ENCODE measurements around the gene PTPRD. TPM values are rescaled to one million over a fixed set of nuclear protein-coding genes. Genes with fewer than 3 reads are reported as not detected.

The PTPRD gene
- total RNA-seq, 1 experiment from 2014 or later: 69.6 TPM

GRCh38 chr9:10523164-10523563, 89.6 kb downstream of the PTPRD start:
- DNase-seq (ENCODE audit: low spot score): no peak
- Mint-ChIP-seq H3K27me3 (ENCODE audit: low read depth) (no peaks in the 10 kb centered on the region), H3K4me3 (no peak overlapping the region), H3K4me1 (no peaks in the 10 kb centered on the region), H3K27ac (no peak overlapping the region), H3K9me3 (0 out of 2 replicates have a peak, but pooled peaks cover 4% of the 10 kb centered on the region), H3K36me3 (no peaks in the 10 kb centered on the region)
- CTCF ChIA-PET: no interaction called here
- no peak for ATAC-seq
- TF ChIP-seq, protein P1, sequence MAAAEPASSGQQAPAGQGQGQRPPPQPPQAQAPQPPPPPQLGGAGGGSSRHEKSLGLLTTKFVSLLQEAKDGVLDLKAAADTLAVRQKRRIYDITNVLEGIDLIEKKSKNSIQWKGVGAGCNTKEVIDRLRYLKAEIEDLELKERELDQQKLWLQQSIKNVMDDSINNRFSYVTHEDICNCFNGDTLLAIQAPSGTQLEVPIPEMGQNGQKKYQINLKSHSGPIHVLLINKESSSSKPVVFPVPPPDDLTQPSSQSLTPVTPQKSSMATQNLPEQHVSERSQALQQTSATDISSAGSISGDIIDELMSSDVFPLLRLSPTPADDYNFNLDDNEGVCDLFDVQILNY (CRISPR knock-in tag; IDR thresholded peaks at IDR 0.05): no peak
- no peak for TF ChIP-seq IRF2 (CRISPR knock-in tag; IDR thresholded peaks at IDR 0.05; ENCODE audit: borderline replicate concordance, low read depth)
- no peak for TF ChIP-seq RELA (CRISPR knock-in tag; IDR thresholded peaks at IDR 0.05; ENCODE audit: borderline replicate concordance)
- no peak for TF ChIP-seq IRF1 (CRISPR knock-in tag; IDR thresholded peaks at IDR 0.05)
- no peak for TF ChIP-seq FOXP1 (CRISPR knock-in tag; IDR thresholded peaks at IDR 0.05; ENCODE audit: borderline replicate concordance)
- no peak for TF ChIP-seq ZNF425 (CRISPR knock-in tag; conservative IDR thresholded peaks at IDR 0.05)
- TF ChIP-seq NR3C1 (CRISPR knock-in tag; conservative IDR thresholded peaks at IDR 0.05; ENCODE audit: low read depth): no peak
- no peak for TF ChIP-seq TEAD4 (CRISPR knock-in tag; IDR thresholded peaks at IDR 0.05)
- TF ChIP-seq FOXJ3 (CRISPR knock-in tag; IDR thresholded peaks at IDR 0.05; ENCODE audit: borderline replicate concordance): no peak
- no peak for TF ChIP-seq PRRX2 (CRISPR knock-in tag; IDR thresholded peaks at IDR 0.05)
- TF ChIP-seq, protein P2, sequence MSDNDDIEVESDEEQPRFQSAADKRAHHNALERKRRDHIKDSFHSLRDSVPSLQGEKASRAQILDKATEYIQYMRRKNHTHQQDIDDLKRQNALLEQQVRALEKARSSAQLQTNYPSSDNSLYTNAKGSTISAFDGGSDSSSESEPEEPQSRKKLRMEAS (CRISPR knock-in tag; IDR thresholded peaks at IDR 0.05): no peak
- TF ChIP-seq, protein P3, sequence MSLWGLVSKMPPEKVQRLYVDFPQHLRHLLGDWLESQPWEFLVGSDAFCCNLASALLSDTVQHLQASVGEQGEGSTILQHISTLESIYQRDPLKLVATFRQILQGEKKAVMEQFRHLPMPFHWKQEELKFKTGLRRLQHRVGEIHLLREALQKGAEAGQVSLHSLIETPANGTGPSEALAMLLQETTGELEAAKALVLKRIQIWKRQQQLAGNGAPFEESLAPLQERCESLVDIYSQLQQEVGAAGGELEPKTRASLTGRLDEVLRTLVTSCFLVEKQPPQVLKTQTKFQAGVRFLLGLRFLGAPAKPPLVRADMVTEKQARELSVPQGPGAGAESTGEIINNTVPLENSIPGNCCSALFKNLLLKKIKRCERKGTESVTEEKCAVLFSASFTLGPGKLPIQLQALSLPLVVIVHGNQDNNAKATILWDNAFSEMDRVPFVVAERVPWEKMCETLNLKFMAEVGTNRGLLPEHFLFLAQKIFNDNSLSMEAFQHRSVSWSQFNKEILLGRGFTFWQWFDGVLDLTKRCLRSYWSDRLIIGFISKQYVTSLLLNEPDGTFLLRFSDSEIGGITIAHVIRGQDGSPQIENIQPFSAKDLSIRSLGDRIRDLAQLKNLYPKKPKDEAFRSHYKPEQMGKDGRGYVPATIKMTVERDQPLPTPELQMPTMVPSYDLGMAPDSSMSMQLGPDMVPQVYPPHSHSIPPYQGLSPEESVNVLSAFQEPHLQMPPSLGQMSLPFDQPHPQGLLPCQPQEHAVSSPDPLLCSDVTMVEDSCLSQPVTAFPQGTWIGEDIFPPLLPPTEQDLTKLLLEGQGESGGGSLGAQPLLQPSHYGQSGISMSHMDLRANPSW (CRISPR knock-in tag; conservative IDR thresholded peaks at IDR 0.05; ENCODE audit: low read depth): no peak
- TF ChIP-seq NR2C2 (CRISPR knock-in tag; IDR thresholded peaks at IDR 0.05): no peak
- TF ChIP-seq, protein P4, sequence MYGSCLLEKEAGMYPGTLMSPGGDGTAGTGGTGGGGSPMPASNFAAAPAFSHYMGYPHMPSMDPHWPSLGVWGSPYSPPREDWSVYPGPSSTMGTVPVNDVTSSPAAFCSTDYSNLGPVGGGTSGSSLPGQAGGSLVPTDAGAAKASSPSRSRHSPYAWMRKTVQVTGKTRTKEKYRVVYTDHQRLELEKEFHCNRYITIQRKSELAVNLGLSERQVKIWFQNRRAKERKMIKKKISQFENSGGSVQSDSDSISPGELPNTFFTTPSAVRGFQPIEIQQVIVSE (CRISPR knock-in tag; IDR thresholded peaks at IDR 0.05; ENCODE audit: borderline replicate concordance): no peak
- no peak for TF ChIP-seq MYBL2 (CRISPR knock-in tag; IDR thresholded peaks at IDR 0.05)
- TF ChIP-seq ZBTB43 (CRISPR knock-in tag; IDR thresholded peaks at IDR 0.05): no peak
- TF ChIP-seq CREB1 (CRISPR knock-in tag; IDR thresholded peaks at IDR 0.05): no peak
- POLR2A ChIA-PET: no interaction called here

- CTCF ChIA-PET: no interaction called here
- H3K27me3 Mint-ChIP-seq (ENCODE audit: low read depth): no peaks in the 10 kb centered on the region
- no peaks in the 10 kb centered on the region for H3K4me1 Mint-ChIP-seq
- DNase-seq (ENCODE audit: low spot score): no peak
- POLR2A ChIA-PET: no interaction called here
- H3K36me3 Mint-ChIP-seq: 0 out of 2 replicates have a peak, but pooled peaks cover 5% of the 10 kb centered on the region
- no peak overlapping the region for H3K27ac Mint-ChIP-seq
- no peak for ATAC-seq
- peaks cover 15% of the 10 kb centered on the region for H3K9me3 Mint-ChIP-seq
- no peak overlapping the region for H3K4me3 Mint-ChIP-seq
- TF ChIP-seq GRHL2 (CRISPR knock-in tag; IDR thresholded peaks at IDR 0.05; ENCODE audit: insufficient replicate concordance, severe bottlenecking) (no peak), ATF1 (CRISPR knock-in tag; IDR thresholded peaks at IDR 0.05) (no peak), SOX15 (CRISPR knock-in tag; IDR thresholded peaks at IDR 0.05) (no peak)
- TF ChIP-seq, protein P5, sequence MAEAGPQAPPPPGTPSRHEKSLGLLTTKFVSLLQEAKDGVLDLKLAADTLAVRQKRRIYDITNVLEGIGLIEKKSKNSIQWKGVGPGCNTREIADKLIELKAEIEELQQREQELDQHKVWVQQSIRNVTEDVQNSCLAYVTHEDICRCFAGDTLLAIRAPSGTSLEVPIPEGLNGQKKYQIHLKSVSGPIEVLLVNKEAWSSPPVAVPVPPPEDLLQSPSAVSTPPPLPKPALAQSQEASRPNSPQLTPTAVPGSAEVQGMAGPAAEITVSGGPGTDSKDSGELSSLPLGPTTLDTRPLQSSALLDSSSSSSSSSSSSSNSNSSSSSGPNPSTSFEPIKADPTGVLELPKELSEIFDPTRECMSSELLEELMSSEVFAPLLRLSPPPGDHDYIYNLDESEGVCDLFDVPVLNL (CRISPR knock-in tag; IDR thresholded peaks at IDR 0.05; ENCODE audit: borderline replicate concordance, low read depth): no peak
- TF ChIP-seq, protein P6, sequence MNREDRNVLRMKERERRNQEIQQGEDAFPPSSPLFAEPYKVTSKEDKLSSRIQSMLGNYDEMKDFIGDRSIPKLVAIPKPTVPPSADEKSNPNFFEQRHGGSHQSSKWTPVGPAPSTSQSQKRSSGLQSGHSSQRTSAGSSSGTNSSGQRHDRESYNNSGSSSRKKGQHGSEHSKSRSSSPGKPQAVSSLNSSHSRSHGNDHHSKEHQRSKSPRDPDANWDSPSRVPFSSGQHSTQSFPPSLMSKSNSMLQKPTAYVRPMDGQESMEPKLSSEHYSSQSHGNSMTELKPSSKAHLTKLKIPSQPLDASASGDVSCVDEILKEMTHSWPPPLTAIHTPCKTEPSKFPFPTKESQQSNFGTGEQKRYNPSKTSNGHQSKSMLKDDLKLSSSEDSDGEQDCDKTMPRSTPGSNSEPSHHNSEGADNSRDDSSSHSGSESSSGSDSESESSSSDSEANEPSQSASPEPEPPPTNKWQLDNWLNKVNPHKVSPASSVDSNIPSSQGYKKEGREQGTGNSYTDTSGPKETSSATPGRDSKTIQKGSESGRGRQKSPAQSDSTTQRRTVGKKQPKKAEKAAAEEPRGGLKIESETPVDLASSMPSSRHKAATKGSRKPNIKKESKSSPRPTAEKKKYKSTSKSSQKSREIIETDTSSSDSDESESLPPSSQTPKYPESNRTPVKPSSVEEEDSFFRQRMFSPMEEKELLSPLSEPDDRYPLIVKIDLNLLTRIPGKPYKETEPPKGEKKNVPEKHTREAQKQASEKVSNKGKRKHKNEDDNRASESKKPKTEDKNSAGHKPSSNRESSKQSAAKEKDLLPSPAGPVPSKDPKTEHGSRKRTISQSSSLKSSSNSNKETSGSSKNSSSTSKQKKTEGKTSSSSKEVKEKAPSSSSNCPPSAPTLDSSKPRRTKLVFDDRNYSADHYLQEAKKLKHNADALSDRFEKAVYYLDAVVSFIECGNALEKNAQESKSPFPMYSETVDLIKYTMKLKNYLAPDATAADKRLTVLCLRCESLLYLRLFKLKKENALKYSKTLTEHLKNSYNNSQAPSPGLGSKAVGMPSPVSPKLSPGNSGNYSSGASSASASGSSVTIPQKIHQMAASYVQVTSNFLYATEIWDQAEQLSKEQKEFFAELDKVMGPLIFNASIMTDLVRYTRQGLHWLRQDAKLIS (CRISPR knock-in tag; IDR thresholded peaks at IDR 0.05; ENCODE audit: borderline replicate concordance): no peak
These were observed 100.7 kb downstream of the PTPRD start for GRCh38 chr9:10512144-10512543.
